Endothelial cell of umbilical vein (primary cell): ENCODE measurements around the gene AMPH. TPM values are rescaled to one million over a fixed set of nuclear protein-coding genes. Genes with fewer than 3 reads are reported as not detected.

ENCODE experiments used
- BruUV-seq: library from RNA; stranded (reverse); fragments of 400-500 nt; replicated peaks from 2 replicates; lab custom pipeline; 2021; lab: Mats Ljungman, UMichigan
- CTCF ChIA-PET: fragments of 300-600, 350-600 bp; sonication (Branson Sonifier 250); formaldehyde crosslinking; loops from one replicate; lab custom pipeline; 2021; ENCODE audit warnings: antibody characterized with exemption, inconsistent platforms; lab: Charles Lee
- POLR2A ChIA-PET: fragments of 300-600, 350-600 bp; sonication (Branson Sonifier 250); formaldehyde crosslinking; loops from one replicate; lab custom pipeline; 2021; ENCODE audit warnings: antibody characterized with exemption, inconsistent platforms; lab: Charles Lee
- DNase-seq: peaks from one replicate; pipeline ENCODE4 v3.0.0-alpha.2; 2011; ENCODE audit warnings: low read depth, low spot score
- FAIRE-seq: peaks from 2 replicates; lab custom pipeline; 2011; peaks lifted over from hg19 to GRCh38; lab: Jason Lieb, UNC
- H2AFZ ChIP-seq: 2 replicates; pipeline ENCODE4 v1.6.0; 2012; ENCODE audit warnings: low read depth, low read length, control low read depth, inconsistent platforms
- H3K27ac ChIP-seq: 2 replicates; pipeline ENCODE4 v1.5.1; 2011; ENCODE audit warnings: low read depth, mild to moderate bottlenecking, control low read depth, low read length, moderate library complexity; ENCODE audit not compliant: insufficient read depth
- H3K27me3 ChIP-seq, 2 experiments: 2 replicates each; pipeline versions ENCODE4 v1.6.0 to v1.6.1; 2011; ENCODE audit warnings: low read length in 2 of 2, mixed read lengths in 1 of 2; ENCODE audit not compliant: control insufficient read depth in 2 of 2, insufficient read depth in 2 of 2
- H3K36me3 ChIP-seq, 2 experiments: 2 replicates in 1 of 2; 3 replicates in 1 of 2; pipeline ENCODE4 v1.5.1; 2011; ENCODE audit warnings: low read length in 2 of 2, mild to moderate bottlenecking in 1 of 2, moderate library complexity in 1 of 2; ENCODE audit not compliant: control insufficient read depth in 2 of 2, insufficient read depth in 2 of 2; ENCODE audit errors: extremely low read depth in 1 of 2
- H3K4me1 ChIP-seq: 3 replicates; pipeline ENCODE4 v1.5.1; 2011; ENCODE audit warnings: mild to moderate bottlenecking, low read length; ENCODE audit not compliant: control insufficient read depth, insufficient read depth; ENCODE audit errors: extremely low read depth
- H3K4me2 ChIP-seq: 2 replicates; pipeline ENCODE4 v1.6.1; 2011; ENCODE audit warnings: low read length, control low read depth, mixed read lengths; ENCODE audit not compliant: insufficient read depth
- H3K4me3 ChIP-seq, 3 experiments: fragments of 200-600 bp in 1 of 3; sonication (generic), shearing (Covaris generic) in 1 of 3; replicated peaks in 1 of 3; 2 replicates each; pipeline ENCODE4 v1.5.1; 2011 to 2016; ENCODE audit warnings: control low read depth in 3 of 3, low read length in 3 of 3, mild to moderate bottlenecking in 2 of 3, inconsistent platforms in 1 of 3, low read depth in 1 of 3, moderate library complexity in 1 of 3; ENCODE audit not compliant: insufficient read depth in 1 of 3
- H3K79me2 ChIP-seq: 2 replicates; pipeline ENCODE4 v1.6.0; 2012; ENCODE audit warnings: low read length, inconsistent platforms; ENCODE audit not compliant: control insufficient read depth, insufficient read depth
- H3K9ac ChIP-seq: replicated peaks from 2 replicates; pipeline ENCODE3; 2011; ENCODE audit warnings: low read length, control low read depth; ENCODE audit not compliant: insufficient read depth; ENCODE audit errors: extremely low read depth
- H3K9me1 ChIP-seq: replicated peaks from 3 replicates; pipeline ENCODE4 v1.6.0; 2011; ENCODE audit warnings: mild to moderate bottlenecking, low read length; ENCODE audit not compliant: control insufficient read depth, insufficient read depth; ENCODE audit errors: extremely low read depth
- H3K9me3 ChIP-seq: replicated peaks from 2 replicates; pipeline ENCODE4 v1.5.1; 2012; ENCODE audit warnings: low read length, inconsistent platforms; ENCODE audit not compliant: control insufficient read depth, insufficient read depth
- H4K20me1 ChIP-seq: replicated peaks from 2 replicates; pipeline ENCODE3; 2011; ENCODE audit warnings: mild to moderate bottlenecking, low read length; ENCODE audit not compliant: control insufficient read depth, insufficient read depth; ENCODE audit errors: extremely low read depth
- CTCF ChIP-seq, 2 donors: IDR thresholded peaks; 1 replicate in 1 of 2; 2 replicates in 1 of 2; pipeline ENCODE4 v1.5.1; 2011; ENCODE audit warnings: low read length in 2 of 2, mild to moderate bottlenecking in 2 of 2, moderate library complexity in 2 of 2, control low read depth in 1 of 2, inconsistent platforms in 1 of 2, low read depth in 1 of 2; ENCODE audit not compliant: insufficient read depth in 1 of 2; ENCODE audit errors: extremely low read depth in 1 of 2
- EZH2 ChIP-seq: IDR thresholded peaks from 2 replicates; pipeline ENCODE4 v1.6.1; 2012; ENCODE audit warnings: borderline replicate concordance, low read depth, mild to moderate bottlenecking, moderate library complexity, low read length, inconsistent platforms; ENCODE audit not compliant: severe bottlenecking
- FOS ChIP-seq: IDR thresholded peaks from 2 replicates; pipeline ENCODE4 v1.6.1; 2011; ENCODE audit warnings: mild to moderate bottlenecking, low read length, moderate library complexity, borderline replicate concordance; ENCODE audit not compliant: insufficient read depth
- GATA2 ChIP-seq: IDR thresholded peaks from 2 replicates; pipeline ENCODE4 v1.7.0; 2011; ENCODE audit warnings: low read depth, mild to moderate bottlenecking, moderate library complexity, mixed read lengths, low read length; ENCODE audit not compliant: insufficient read length, insufficient read depth
- JUN ChIP-seq: IDR thresholded peaks from 2 replicates; pipeline ENCODE4 v1.6.1; 2011; ENCODE audit warnings: borderline replicate concordance, low read depth; ENCODE audit not compliant: insufficient read length, insufficient read depth
- MAX ChIP-seq: IDR thresholded peaks from 2 replicates; pipeline ENCODE4 v1.6.1; 2011; ENCODE audit not compliant: insufficient read depth, insufficient read length
- MYC ChIP-seq: IDR thresholded peaks from one replicate; pipeline ENCODE4 v1.6.1; 2011; ENCODE audit warnings: mild to moderate bottlenecking, low read depth, low read length
- POLR2A ChIP-seq: IDR thresholded peaks from 2 replicates; pipeline ENCODE4 v1.6.1; 2012; ENCODE audit warnings: low read depth, mild to moderate bottlenecking, control low read depth, low read length
- POLR2AphosphoS5 ChIP-seq: IDR thresholded peaks from 2 replicates; pipeline ENCODE4 v1.6.1; 2012; ENCODE audit warnings: low read depth, mild to moderate bottlenecking, control low read depth, low read length, moderate library complexity; ENCODE audit not compliant: insufficient read depth
- dilution Hi-C: fragments of 300-500 bp; cut with MboI; formaldehyde crosslinking; loops from one replicate; pipeline ENCODE4 v1.15.0; 2019; ENCODE audit warnings: low sequenced_read_pairs; ENCODE audit not compliant: extremely low pct_ligation_motif_present
- intact Hi-C: fragments of 100-400 bp; cut with micrococcal nuclease; formaldehyde crosslinking; loops from one replicate; pipeline ENCODE4 v1.10.0; 2022
- polyA plus RNA-seq, 4 experiments: library from polyadenylated mRNA; depleted of rRNA in 3 of 4; stranded (reverse) in 3 of 4; unstranded in 1 of 4; fragments of >200 nt; gene quantifications; 2 replicates each; pipeline versions ENCODE4 v1.2.1 to v1.2.3, GENCODE V29; 2011 to 2012; ENCODE audit warnings: missing spikeins in 1 of 4
- total RNA-seq: library from RNA; stranded (reverse); gene quantifications from 2 replicates; pipeline ENCODE4 v1.2.3, GENCODE V29; 2021

Gene AMPH
- total and polyA plus RNA-seq, 2 donors (not counting 3 experiments of a cell fraction or from before 2014, with no cell fraction given): 5.2 to 9.2 TPM

- Histone ChIP-seq H3K4me3 (no peak overlapping the region), H3K4me2 (no peak overlapping the region), H3K9me3 (no peaks in the 10 kb centered on the region), H4K20me1 (no peaks in the 10 kb centered on the region), H3K9ac (no peak overlapping the region), H3K27me3 (no peaks in the 10 kb centered on the region), H3K9me1 (no peaks in the 10 kb centered on the region), H3K4me1 (peaks cover 13% of the 10 kb centered on the region), H2AFZ (no peak overlapping the region), H3K79me2 (no peaks in the 10 kb centered on the region), H3K27ac (no peak overlapping the region), H3K36me3 (no peaks in the 10 kb centered on the region)
- ChIA-PET CTCF (no interaction called here), POLR2A (interaction anchor here (0.7 kb wide), 1 partner anchor 49 kb away, joined by 5 read pairs; no protein-coding TSS in a partner anchor)
- FAIRE-seq (no peak), DNase-seq (no peak)
- no TSS peak for BruUV-seq
- dilution Hi-C loops: no loop called here
- TF ChIP-seq GATA2: no peak
- TF ChIP-seq CTCF (IDR thresholded peaks at IDR 0.05; ENCODE audit: extremely low read depth in 1 of 2, insufficient read depth in 1 of 2, low read depth in 1 of 2, low read length in 2 of 2): no peak
- intact Hi-C loops: no loop called here
Measured at GRCh38 chr7:38481401-38481800, 149.8 kb downstream of the AMPH start.

- Histone ChIP-seq H3K36me3 (no peaks in the 10 kb centered on the region), H2AFZ (no peak overlapping the region), H4K20me1 (no peaks in the 10 kb centered on the region), H3K27ac (peak overlapping the region; percentile 30), H3K79me2 (no peaks in the 10 kb centered on the region), H3K9me3 (no peaks in the 10 kb centered on the region), H3K27me3 (no peaks in the 10 kb centered on the region), H3K4me3 (no peak overlapping the region), H3K9ac (no peak overlapping the region), H3K4me2 (peak overlapping the region; percentile 21), H3K9me1 (no peaks in the 10 kb centered on the region), H3K4me1 (peaks cover 13% of the 10 kb centered on the region)
- dilution Hi-C loops: no loop called here
- CTCF ChIA-PET: no interaction called here
- DNase-seq (peak; percentile 62), FAIRE-seq (peak; percentile 38)
- BruUV-seq: no TSS peak
- intact Hi-C loops: no loop called here
- TF ChIP-seq POLR2AphosphoS5: no peak
- no peak for TF ChIP-seq FOS
- no peak for TF ChIP-seq MAX
- no peak for TF ChIP-seq GATA2
- no peak for TF ChIP-seq CTCF (IDR thresholded peaks at IDR 0.05; ENCODE audit: extremely low read depth in 1 of 2, insufficient read depth in 1 of 2, low read depth in 1 of 2, low read length in 2 of 2)
- TF ChIP-seq JUN: no peak
- TF ChIP-seq EZH2: no peak
- TF ChIP-seq POLR2A: no peak
- no peak for TF ChIP-seq MYC
- POLR2A ChIA-PET: no interaction called here
Measured at GRCh38 chr7:38478404-38478803, 152.8 kb downstream of the AMPH start.
